Gastroesophageal sphincter (tissue), 4 donors: ENCODE results near the gene OR4D9. TPM values are rescaled to one million over a fixed set of nuclear protein-coding genes. Genes with fewer than 3 reads are reported as not detected.

Experiments
- ATAC-seq: fragments of 150-250 bp; one replicate; pipeline ENCODE4 v1.9.1; 2016; ENCODE audit warnings: mild to moderate bottlenecking, moderate library complexity
- H3K27ac ChIP-seq, 4 donors: fragments of 200-600 bp; sonication (generic) in 3 of 4; 1 replicate in 3 of 4; 2 replicates in 1 of 4; pipeline ENCODE4 v1.5.1; 2016 to 2019
- H3K27me3 ChIP-seq: fragments of 200-600 bp; sonication (generic); one replicate; pipeline ENCODE4 v1.5.1; 2019
- H3K36me3 ChIP-seq, 2 donors: fragments of 200-600 bp; sonication (generic); one replicate each; pipeline ENCODE4 v1.5.1; 2019; ENCODE audit warnings: control low read depth in 1 of 2
- H3K4me1 ChIP-seq, 3 donors: fragments of 200-600 bp; sonication (generic); 1 replicate in 2 of 3; 2 replicates in 1 of 3; pipeline ENCODE4 v1.5.1; 2016 to 2019; ENCODE audit warnings: control low read depth in 2 of 3
- H3K4me3 ChIP-seq, 2 donors: fragments of 200-600 bp; sonication (generic); one replicate each; pipeline ENCODE4 v1.5.1; 2019; ENCODE audit warnings: mild to moderate bottlenecking in 1 of 2, moderate library complexity in 1 of 2
- H3K9me3 ChIP-seq, 3 donors: fragments of 200-600 bp; sonication (generic); one replicate each; pipeline ENCODE4 v1.5.1; 2017 to 2019; ENCODE audit warnings: control low read depth in 2 of 3
- CTCF ChIP-seq, 4 experiments: fragments of 200-600 bp in 2 of 4; fragments of 450-650 bp in 2 of 4; sonication (generic) in 1 of 4; IDR thresholded peaks; one replicate each; pipeline ENCODE4 v1.5.1; 2017 to 2019; ENCODE audit warnings: antibody characterized with exemption in 4 of 4, mild to moderate bottlenecking in 2 of 4, moderate library complexity in 2 of 4
- EP300 ChIP-seq: sonication (generic); formaldehyde crosslinking; IDR thresholded peaks from one replicate; pipeline ENCODE4 v1.6.1; 2017; ENCODE audit warnings: antibody characterized with exemption, mild to moderate bottlenecking
- POLR2A ChIP-seq, 2 donors: fragments of 450-650 bp; IDR thresholded peaks; one replicate each; pipeline ENCODE4 v1.6.1; 2017; ENCODE audit warnings: antibody characterized with exemption in 2 of 2, mild to moderate bottlenecking in 2 of 2, moderate library complexity in 1 of 2
- POLR2AphosphoS5 ChIP-seq: sonication (generic); formaldehyde crosslinking; IDR thresholded peaks from one replicate; pipeline ENCODE4 v1.6.1; 2017; ENCODE audit warnings: antibody characterized with exemption
- WGBS, 2 donors: methylation state at CpG; one replicate each; pipeline ENCODE4 v1.1.5; 2018; ENCODE audit warnings: low coverage in 1 of 2; 5-methylcytosine and 5-hydroxymethylcytosine counted together
- total RNA-seq, 4 donors: library from RNA; depleted of rRNA; stranded (reverse); fragments of >200 nt; gene quantifications; one replicate each; pipeline ENCODE4 v1.1.0, GENCODE V29; 2016

Gene OR4D9
- total RNA-seq, 4 donors from 2014 or later, result not detected

- ATAC-seq, result no peak
- peak overlapping the region; percentile 60 to 68 for H3K4me3 ChIP-seq
- 0 to 60% methylated on average over 1 to 5 of the region's 8 CpGs for WGBS, 2 donors
Observed at GRCh38 chr11:59559886-59560285, 48.5 kb downstream of the OR4D9 start.

GRCh38 chr11:59560290-59560701 lies 49.0 kb downstream of the OR4D9 start:
- peak; percentile 59 for ATAC-seq
- 0 to 1% methylated on average over 7 to 13 of the region's 18 CpGs for WGBS, 2 donors
- no peaks in the 10 kb centered on the region for H3K36me3 ChIP-seq
- H3K4me1 ChIP-seq, result peaks cover 0 to 45% (median 5%) of the 10 kb centered on the region in 3 donors
- TF ChIP-seq POLR2AphosphoS5, result no peak
- peak overlapping the region; percentile 64 to 92 (median 90) for H3K27ac ChIP-seq
- H3K9me3 ChIP-seq, result no peaks in the 10 kb centered on the region
- no peaks in the 10 kb centered on the region for H3K27me3 ChIP-seq
- H3K4me3 ChIP-seq, result peak overlapping the region; percentile 60 to 68

More at GRCh38 chr11:59559886-59560285, 48.5 kb downstream of the OR4D9 start:
- TF ChIP-seq POLR2AphosphoS5, result no peak
- no peak for TF ChIP-seq CTCF (IDR thresholded peaks at IDR 0.05)
- TF ChIP-seq POLR2A (IDR thresholded peaks at IDR 0.05), result no peak
- no peak for TF ChIP-seq EP300
- no peaks in the 10 kb centered on the region for H3K27me3 ChIP-seq
- peak overlapping the region in 3 of 4 donors; percentile 90 to 92 (median 91) for H3K27ac ChIP-seq
- peaks cover 0 to 45% (median 5%) of the 10 kb centered on the region in 3 donors for H3K4me1 ChIP-seq
- H3K9me3 ChIP-seq, result no peaks in the 10 kb centered on the region
- no peaks in the 10 kb centered on the region for H3K36me3 ChIP-seq

GRCh38 chr11:59560702-59561473 lies 49.5 kb downstream of the OR4D9 start:
- 6 to 11% methylated on average over 6 to 28 of the region's 40 CpGs for WGBS, 2 donors
- peak; percentile 57 for TF ChIP-seq POLR2AphosphoS5
- no peak for TF ChIP-seq EP300
- TF ChIP-seq CTCF (IDR thresholded peaks at IDR 0.05), result no peak
- peak in 1 of 2 donors; percentile 34 for TF ChIP-seq POLR2A (IDR thresholded peaks at IDR 0.05)
- Histone ChIP-seq H3K9me3 (no peaks in the 10 kb centered on the region), H3K4me1 (peaks cover 0 to 44% (median 5%) of the 10 kb centered on the region in 3 donors), H3K4me3 (peak overlapping the region; percentile 60 to 68), H3K36me3 (no peaks in the 10 kb centered on the region), H3K27me3 (no peaks in the 10 kb centered on the region), H3K27ac (peak overlapping the region; percentile 64 to 92 (median 90))
- ATAC-seq, result peak; percentile 90

GRCh38 chr11:59562292-59562691 lies 51.0 kb downstream of the OR4D9 start:
- no peak overlapping the region for H3K4me3 ChIP-seq
- no peaks in the 10 kb centered on the region for H3K36me3 ChIP-seq
- no peaks in the 10 kb centered on the region for H3K27me3 ChIP-seq
- 55 to 79% methylated on average over 2 to 3 of the region's 3 CpGs for WGBS, 2 donors
- peaks cover 0 to 32% (median 5%) of the 10 kb centered on the region in 3 donors for H3K4me1 ChIP-seq
- peak overlapping the region in 1 of 4 donors; percentile 11 for H3K27ac ChIP-seq
- H3K9me3 ChIP-seq, result no peaks in the 10 kb centered on the region
- no peak for ATAC-seq
- TF ChIP-seq POLR2A (IDR thresholded peaks at IDR 0.05), result no peak
- TF ChIP-seq EP300, result no peak
- no peak for TF ChIP-seq POLR2AphosphoS5
- TF ChIP-seq CTCF (IDR thresholded peaks at IDR 0.05), result no peak

Other genes starting within 250 kb of the OR4D9 start
- not detected for gene OR5AN1, start 152.6 kb upstream of the OR4D9 start, total RNA-seq
- not detected for gene OR5A2, start 85.1 kb upstream of the OR4D9 start, total RNA-seq
- gene OR5A1, start 75.1 kb upstream of the OR4D9 start, total RNA-seq, result not detected
- not detected for gene OR4D6, start 54.6 kb upstream of the OR4D9 start, total RNA-seq
- gene OR4D10, start 38.2 kb upstream of the OR4D9 start, total RNA-seq, result not detected
- gene OR4D11, start 8.0 kb upstream of the OR4D9 start, total RNA-seq, result not detected
- 10 to 100 TPM; 31.4 to 39.7 (median 38.1) TPM for gene OSBP, start 104.2 kb downstream of the OR4D9 start, total RNA-seq
- 10 to 100 TPM; 13.9 to 16.3 (median 15.5) TPM for gene PATL1, start 157.5 kb downstream of the OR4D9 start, total RNA-seq
- not detected for gene OR10V1, start 202.3 kb downstream of the OR4D9 start, total RNA-seq
- gene STX3, start 243.8 kb downstream of the OR4D9 start, total RNA-seq, result 10 to 100 TPM; 16.6 to 27.1 (median 24.6) TPM